Brain microvascular endothelial cell (primary cell): ENCODE measurements around the gene CYP11A1.
A peak's percentile ranks its signal among the peaks of the same experiment; 100 is the strongest.

Source experiments
- DNase-seq: peaks from one replicate; pipeline ENCODE4 v3.0.0-alpha.2; 2020
- H3K27ac ChIP-seq: fragments of 250-450 bp; sonication (Bioruptor Pico); 2 replicates; pipeline ENCODE4 v1.5.1; 2020; ENCODE audit warnings: mild to moderate bottlenecking, moderate library complexity
- H3K27me3 ChIP-seq: fragments of 250-450 bp; sonication (Bioruptor Pico); replicated peaks from 2 replicates; pipeline ENCODE4 v1.5.1; 2020; ENCODE audit warnings: mild to moderate bottlenecking
- H3K36me3 ChIP-seq: fragments of 250-450 bp; sonication (Bioruptor Pico); replicated peaks from 2 replicates; pipeline ENCODE4 v1.5.1; 2020; ENCODE audit warnings: mild to moderate bottlenecking
- H3K4me3 ChIP-seq: 2 replicates; pipeline ENCODE4 v1.5.1; 2011; ENCODE audit warnings: low read depth, mild to moderate bottlenecking, control low read depth, low read length, moderate library complexity
- in situ Hi-C: cut with HindIII; loops from 2 replicates; pipeline ENCODE4 v1.10.0; 2017; ENCODE audit warnings: low sequenced_read_pairs, low pct_ligation_motif_present
- TF ChIP-seq, protein P1 (sequence below): IDR thresholded peaks from 2 replicates; pipeline ENCODE4 v1.5.1; 2011; ENCODE audit warnings: low read depth, mild to moderate bottlenecking, moderate library complexity, low read length, control low read depth, inconsistent platforms; ENCODE audit errors: missing control alignments

CYP11A1 gene

DNA sequence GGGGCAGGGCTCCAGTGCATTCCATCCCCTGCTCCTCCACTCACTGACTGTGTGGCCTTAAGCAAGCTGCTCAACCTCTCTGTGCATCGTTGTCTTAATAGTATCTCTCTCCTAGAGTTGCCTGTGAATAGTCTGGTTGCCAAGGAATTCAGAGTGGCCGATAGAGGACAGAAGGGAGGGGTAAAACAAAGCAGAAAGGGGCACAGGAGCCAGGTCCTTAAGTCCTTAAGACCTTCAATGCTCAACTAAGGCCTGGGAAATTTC is 13.7 kb upstream of the CYP11A1 start:
- Histone ChIP-seq H3K4me3 (no peak overlapping the region), H3K27me3 (no peaks in the 10 kb centered on the region), H3K36me3 (no peaks in the 10 kb centered on the region), H3K27ac (no peak overlapping the region)
- in situ Hi-C loops, result no loop called here
- TF ChIP-seq, protein P1, sequence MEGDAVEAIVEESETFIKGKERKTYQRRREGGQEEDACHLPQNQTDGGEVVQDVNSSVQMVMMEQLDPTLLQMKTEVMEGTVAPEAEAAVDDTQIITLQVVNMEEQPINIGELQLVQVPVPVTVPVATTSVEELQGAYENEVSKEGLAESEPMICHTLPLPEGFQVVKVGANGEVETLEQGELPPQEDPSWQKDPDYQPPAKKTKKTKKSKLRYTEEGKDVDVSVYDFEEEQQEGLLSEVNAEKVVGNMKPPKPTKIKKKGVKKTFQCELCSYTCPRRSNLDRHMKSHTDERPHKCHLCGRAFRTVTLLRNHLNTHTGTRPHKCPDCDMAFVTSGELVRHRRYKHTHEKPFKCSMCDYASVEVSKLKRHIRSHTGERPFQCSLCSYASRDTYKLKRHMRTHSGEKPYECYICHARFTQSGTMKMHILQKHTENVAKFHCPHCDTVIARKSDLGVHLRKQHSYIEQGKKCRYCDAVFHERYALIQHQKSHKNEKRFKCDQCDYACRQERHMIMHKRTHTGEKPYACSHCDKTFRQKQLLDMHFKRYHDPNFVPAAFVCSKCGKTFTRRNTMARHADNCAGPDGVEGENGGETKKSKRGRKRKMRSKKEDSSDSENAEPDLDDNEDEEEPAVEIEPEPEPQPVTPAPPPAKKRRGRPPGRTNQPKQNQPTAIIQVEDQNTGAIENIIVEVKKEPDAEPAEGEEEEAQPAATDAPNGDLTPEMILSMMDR, result no peak
- no peak for DNase-seq

DNA sequence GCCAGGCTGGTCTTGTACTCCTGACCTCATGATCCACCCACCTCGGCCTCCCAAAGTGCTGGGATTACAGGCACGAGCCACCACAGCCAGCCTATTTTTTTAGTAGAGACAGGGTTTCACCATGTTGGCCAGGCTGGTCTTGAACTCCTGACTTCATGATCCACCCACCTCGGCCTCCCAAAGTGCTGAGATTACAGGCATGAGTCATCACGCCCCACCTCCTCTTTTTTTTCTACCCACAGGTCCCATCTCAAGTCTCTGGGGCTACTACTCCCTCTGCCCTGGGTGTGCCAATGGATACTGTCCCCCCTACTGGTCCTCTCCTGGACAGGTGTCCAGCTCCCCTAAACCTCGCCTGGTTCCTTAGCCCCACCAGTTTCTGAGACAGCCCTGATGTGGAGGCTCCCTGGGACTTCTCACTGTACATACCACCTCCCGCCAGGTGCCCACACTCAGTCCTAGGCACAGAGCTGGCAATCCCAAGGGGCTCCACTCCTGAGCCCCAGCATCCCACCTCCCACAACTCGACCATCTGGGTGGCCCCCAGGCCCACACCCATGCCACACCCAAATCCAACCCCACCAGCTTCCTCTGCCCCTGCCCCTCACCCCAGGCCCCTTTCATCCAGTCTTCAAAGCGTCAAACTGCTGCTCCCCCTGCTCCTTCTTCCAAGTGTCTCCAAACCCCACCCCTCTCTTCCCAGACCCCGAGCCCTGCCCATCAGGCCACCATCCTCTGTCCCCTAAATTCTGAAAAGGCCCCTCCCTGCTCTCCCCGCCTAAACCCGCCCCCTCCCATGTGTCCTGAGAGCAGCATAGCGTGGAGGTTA is 13.1 kb upstream of the CYP11A1 start:
- no peaks in the 10 kb centered on the region for H3K36me3 ChIP-seq
- in situ Hi-C loops, result no loop called here
- TF ChIP-seq, protein P1, result no peak
- H3K4me3 ChIP-seq, result no peak overlapping the region
- no peak overlapping the region for H3K27ac ChIP-seq
- no peak for DNase-seq
- H3K27me3 ChIP-seq, result no peaks in the 10 kb centered on the region

DNA sequence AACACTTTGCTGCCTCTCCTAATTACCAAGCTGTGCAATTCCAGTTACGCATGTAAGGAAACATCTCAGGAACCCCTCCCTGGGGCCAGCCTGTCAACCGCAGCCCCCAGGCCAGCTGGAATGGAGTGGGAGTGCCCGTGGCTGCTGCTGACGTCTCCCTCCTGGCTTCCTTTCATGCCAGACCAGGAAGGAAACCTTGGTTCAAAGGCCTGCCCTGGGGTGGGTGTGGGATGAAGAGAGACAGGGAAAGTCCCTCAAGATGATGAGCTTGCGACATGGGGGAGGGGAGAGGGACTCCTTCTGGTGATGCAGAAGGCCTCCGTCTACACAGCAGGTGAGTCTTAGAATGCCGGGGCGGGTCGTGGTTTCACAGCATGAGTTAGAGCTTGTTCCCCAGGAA is 11.4 kb upstream of the CYP11A1 start:
- in situ Hi-C loops, result no loop called here
- TF ChIP-seq, protein P1, result no peak
- Histone ChIP-seq H3K27ac (no peak overlapping the region), H3K27me3 (no peaks in the 10 kb centered on the region), H3K36me3 (no peaks in the 10 kb centered on the region), H3K4me3 (no peak overlapping the region)
- DNase-seq, result peak; percentile 35

DNA sequence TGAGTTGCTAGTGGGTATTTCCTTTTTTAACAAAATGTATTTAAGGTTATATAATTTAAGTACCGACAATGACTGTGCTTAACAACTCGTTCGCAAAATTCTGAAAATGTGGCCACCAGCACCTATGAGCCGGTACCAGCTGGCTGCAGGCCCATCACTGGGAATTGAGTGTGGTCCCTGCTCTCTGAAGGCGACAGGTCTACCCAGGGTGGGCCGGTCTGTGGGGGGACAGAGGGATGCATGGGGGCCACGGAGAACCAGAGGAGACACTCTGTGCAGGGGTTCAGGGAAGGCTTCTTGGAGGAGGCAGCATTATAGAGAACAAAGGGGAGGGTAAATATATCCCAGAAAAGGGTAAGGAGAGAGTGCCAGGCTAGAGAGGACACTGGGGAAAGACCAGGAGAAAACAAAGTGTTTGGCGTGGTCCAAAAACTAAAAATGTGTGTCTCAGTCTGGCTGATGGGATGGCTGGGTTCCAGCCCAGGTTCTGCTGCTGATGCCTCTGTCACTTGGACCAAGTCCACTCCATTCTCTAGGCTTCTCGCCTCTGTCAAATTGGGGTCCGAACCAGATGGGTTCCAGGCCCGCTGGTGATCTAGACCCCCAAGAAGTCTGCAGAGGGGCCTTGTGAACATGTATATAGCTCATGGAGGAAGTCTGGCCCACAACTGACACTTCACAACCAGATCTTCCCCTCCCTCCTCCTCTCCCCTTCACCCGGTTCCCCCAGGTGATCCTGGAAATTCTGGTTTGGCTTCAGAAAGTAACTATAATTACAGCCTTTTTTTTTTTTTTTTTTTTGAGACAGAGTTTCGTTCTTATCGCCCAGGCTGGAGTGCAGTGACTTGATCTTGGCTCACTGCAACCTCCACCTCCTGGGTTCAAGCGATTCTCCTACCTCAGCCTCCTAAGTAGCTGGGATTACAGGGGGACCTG is 10.7 kb upstream of the CYP11A1 start:
- in situ Hi-C loops, result no loop called here
- TF ChIP-seq, protein P1, result no peak

DNA sequence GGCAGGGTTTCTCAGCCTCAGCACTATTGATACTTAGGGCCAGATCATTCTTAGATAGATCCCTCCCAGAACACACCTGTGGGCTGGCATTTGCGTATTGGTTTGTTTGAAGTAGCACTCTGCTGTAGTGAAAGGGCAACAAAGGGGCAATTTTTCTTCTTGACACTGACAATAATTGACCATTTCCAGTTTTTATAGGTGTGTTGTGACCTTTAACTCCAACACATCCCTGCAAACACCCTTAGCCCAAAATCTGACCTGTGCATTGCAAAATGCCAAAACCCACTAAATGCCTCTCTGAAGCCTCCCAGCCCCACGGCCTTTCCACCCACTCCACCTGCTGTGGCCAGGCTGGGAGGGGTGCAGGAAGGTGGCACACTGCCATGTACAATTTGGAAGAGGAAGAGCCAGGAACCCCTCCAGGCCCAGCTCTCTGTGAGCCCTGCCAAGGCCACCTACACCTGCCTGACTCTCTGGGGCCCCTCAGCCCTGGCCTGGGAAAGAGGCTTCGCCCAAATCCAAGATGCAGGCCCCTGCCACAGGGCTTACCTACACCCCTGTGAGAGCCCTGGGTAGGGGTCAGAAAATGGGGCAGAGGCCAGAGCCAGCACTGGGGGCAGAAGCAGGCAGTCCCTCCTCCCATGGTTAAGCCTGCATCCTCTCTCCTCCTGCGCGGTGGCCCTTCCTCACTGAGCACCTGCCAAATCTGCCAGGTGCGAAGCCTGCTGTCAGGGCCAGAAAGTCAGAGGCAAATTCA is 9.6 kb upstream of the CYP11A1 start:
- Histone ChIP-seq H3K27ac (no peak overlapping the region), H3K27me3 (no peaks in the 10 kb centered on the region), H3K4me3 (no peak overlapping the region), H3K36me3 (no peaks in the 10 kb centered on the region)
- in situ Hi-C loops, result no loop called here
- DNase-seq, result no peak
- TF ChIP-seq, protein P1, result no peak

More for the DNA sequence above, 10.7 kb upstream of the CYP11A1 start:
- no peak for DNase-seq
- Histone ChIP-seq H3K27ac (no peak overlapping the region), H3K27me3 (no peaks in the 10 kb centered on the region), H3K4me3 (no peak overlapping the region), H3K36me3 (no peaks in the 10 kb centered on the region)
